IMR-90 (cell line): ENCODE measurements around the gene PIGW. TPM values are rescaled to one million over a fixed set of nuclear protein-coding genes. Genes with fewer than 3 reads are reported as not detected.

Source experiments
- ATAC-seq: fragments of 200-7000 bp; cut with Tn5 transposase; 2 replicates; pipeline ENCODE4 v1.9.1; 2020; ENCODE audit warnings: low read depth, mild to moderate bottlenecking, moderate library complexity
- BruUV-seq: library from RNA; stranded (reverse); fragments of 400-500 nt; replicated peaks from 2 replicates; lab custom pipeline; 2021; lab: Mats Ljungman, UMichigan
- CTCF ChIA-PET: fragments of 300-600 bp; formaldehyde crosslinking; extraction: SDS; loops from one replicate; lab custom pipeline; 2021; ENCODE audit warnings: antibody characterized with exemption; lab: Yijun Ruan, JAX
- POLR2A ChIA-PET: fragments of 300-600 bp; sonication (Branson Sonifier 250); formaldehyde crosslinking; loops from one replicate; lab custom pipeline; 2022; ENCODE audit warnings: antibody characterized with exemption; ENCODE audit not compliant: unreplicated experiment; lab: Charles Lee
- DNase-seq: peaks from one replicate; pipeline ENCODE4 v3.0.0; 2013
- H2AFZ ChIP-seq: replicated peaks from 2 replicates; pipeline ENCODE3; 2013; ENCODE audit warnings: low read length, mild to moderate bottlenecking; ENCODE audit not compliant: poor library complexity
- H2AK5ac ChIP-seq: 2 replicates; pipeline ENCODE4 v1.6.1; 2013; ENCODE audit warnings: low read depth, low read length, inconsistent platforms
- H2AK9ac ChIP-seq: replicated peaks from 2 replicates; pipeline ENCODE3; 2013; ENCODE audit warnings: mild to moderate bottlenecking, low read depth, low read length, moderate library complexity; ENCODE audit not compliant: poor library complexity
- H2BK120ac ChIP-seq: 2 replicates; pipeline ENCODE4 v1.6.1; 2013; ENCODE audit warnings: low read depth, low read length, inconsistent platforms
- H2BK15ac ChIP-seq: 3 replicates; pipeline ENCODE4 v1.6.1; 2013; ENCODE audit warnings: low read depth, low read length, inconsistent platforms
- H2BK20ac ChIP-seq: 2 replicates; pipeline ENCODE4 v1.6.1; 2013; ENCODE audit warnings: low read depth, mild to moderate bottlenecking, inconsistent platforms, low read length, moderate library complexity
- H2BK5ac ChIP-seq: 2 replicates; pipeline ENCODE4 v1.6.1; 2013; ENCODE audit warnings: mild to moderate bottlenecking, low read depth, low read length, inconsistent platforms; ENCODE audit not compliant: poor library complexity, severe bottlenecking
- H3K14ac ChIP-seq: replicated peaks from 2 replicates; pipeline ENCODE4 v1.6.1; 2013; ENCODE audit warnings: low read depth, low read length, inconsistent platforms
- H3K18ac ChIP-seq: 2 replicates; pipeline ENCODE4 v1.6.1; 2013; ENCODE audit warnings: low read depth, low read length, control low read depth
- H3K23ac ChIP-seq: 2 replicates; pipeline ENCODE4 v1.6.1; 2013; ENCODE audit warnings: low read depth, low read length, inconsistent platforms
- H3K27ac ChIP-seq: 2 replicates; pipeline ENCODE4 v1.5.1; 2013; ENCODE audit warnings: mild to moderate bottlenecking, control low read depth, low read length; ENCODE audit not compliant: insufficient read depth
- H3K27me3 ChIP-seq: 2 replicates; pipeline ENCODE4 v1.6.1; 2013; ENCODE audit warnings: low read length; ENCODE audit not compliant: control insufficient read depth, insufficient read depth
- H3K36me3 ChIP-seq: 2 replicates; pipeline ENCODE4 v1.6.1; 2013; ENCODE audit warnings: low read length, mixed read lengths; ENCODE audit not compliant: control insufficient read depth, insufficient read depth
- H3K4ac ChIP-seq: 2 replicates; pipeline ENCODE4 v1.6.1; 2013; ENCODE audit warnings: low read depth, low read length, inconsistent platforms
- H3K4me1 ChIP-seq: 2 replicates; pipeline ENCODE4 v1.6.1; 2013; ENCODE audit warnings: low read length, mixed read lengths; ENCODE audit not compliant: control insufficient read depth, insufficient read depth
- H3K4me2 ChIP-seq: 2 replicates; pipeline ENCODE4 v1.6.1; 2013; ENCODE audit warnings: low read depth, mild to moderate bottlenecking, control low read depth, low read length, moderate library complexity
- H3K4me3 ChIP-seq: 2 replicates; pipeline ENCODE4 v1.5.1; 2013; ENCODE audit warnings: low read depth, mild to moderate bottlenecking, control low read depth, low read length, moderate library complexity; ENCODE audit not compliant: insufficient read depth
- H3K56ac ChIP-seq: 2 replicates; pipeline ENCODE4 v1.6.1; 2013; ENCODE audit warnings: low read length, inconsistent platforms; ENCODE audit not compliant: insufficient read depth; ENCODE audit errors: extremely low read depth
- H3K79me1 ChIP-seq, 2 experiments: 2 replicates each; pipeline ENCODE4 v1.6.1; 2013; ENCODE audit warnings: low read length in 2 of 2, inconsistent platforms in 1 of 2, low read depth in 1 of 2
- H3K9ac ChIP-seq: 2 replicates; pipeline ENCODE4 v1.6.1; 2013; ENCODE audit warnings: low read depth, low read length, control low read depth
- H3K9me1 ChIP-seq: 2 replicates; pipeline ENCODE4 v1.6.1; 2013; ENCODE audit warnings: low read length, inconsistent platforms; ENCODE audit not compliant: insufficient read depth
- H3K9me3 ChIP-seq: 2 replicates; pipeline ENCODE4 v1.6.1; 2013; ENCODE audit warnings: low read length; ENCODE audit not compliant: control insufficient read depth, insufficient read depth
- H4K20me1 ChIP-seq: 2 replicates; pipeline ENCODE4 v1.6.1; 2013; ENCODE audit warnings: low read length, inconsistent platforms; ENCODE audit not compliant: insufficient read depth
- H4K5ac ChIP-seq: 2 replicates; pipeline ENCODE4 v1.6.1; 2013; ENCODE audit warnings: mild to moderate bottlenecking, low read depth, low read length, control low read depth
- H4K8ac ChIP-seq, 2 experiments: 2 replicates each; pipeline ENCODE4 v1.6.1; 2013; ENCODE audit warnings: low read depth in 2 of 2, low read length in 2 of 2, control low read depth in 1 of 2, inconsistent platforms in 1 of 2
- H4K91ac ChIP-seq: 2 replicates; pipeline ENCODE4 v1.6.1; 2013; ENCODE audit warnings: low read depth, low read length, inconsistent platforms; ENCODE audit not compliant: insufficient read depth
- BHLHE40 ChIP-seq: fragments of 150-350 bp; IDR thresholded peaks from 2 replicates; pipeline ENCODE4 v1.6.1; 2016; ENCODE audit warnings: mild to moderate bottlenecking, low read depth, low read length
- CEBPB ChIP-seq: IDR thresholded peaks from 2 replicates; pipeline ENCODE4 v1.6.1; 2012; ENCODE audit warnings: low read depth, low read length, improper control_type of control experiment
- CHD1 ChIP-seq: IDR thresholded peaks from 2 replicates; pipeline ENCODE4 v1.6.1; 2012; ENCODE audit warnings: low read depth, low read length, improper control_type of control experiment
- MXI1 ChIP-seq: IDR thresholded peaks from 2 replicates; pipeline ENCODE4 v1.6.1; 2012; ENCODE audit warnings: low read depth, mild to moderate bottlenecking, low read length, moderate library complexity, borderline replicate concordance
- POLR2A ChIP-seq: IDR thresholded peaks from 2 replicates; pipeline ENCODE4 v1.6.1; 2012; ENCODE audit warnings: mild to moderate bottlenecking, low read depth, low read length
- RCOR1 ChIP-seq: IDR thresholded peaks from 2 replicates; pipeline ENCODE4 v1.6.1; 2012; ENCODE audit warnings: mild to moderate bottlenecking, low read length, improper control_type of control experiment; ENCODE audit not compliant: insufficient replicate concordance
- RFX5 ChIP-seq: IDR thresholded peaks from 2 replicates; pipeline ENCODE4 v1.8.0; 2012; ENCODE audit warnings: low read depth, mild to moderate bottlenecking, low read length, moderate library complexity
- WGBS, 2 experiments: methylation state at CpG; one replicate each; pipeline versions ENCODE4 v1.1.5 to v1.1.7; 2013; ENCODE audit warnings: missing lambda C conversion rate in 2 of 2; ENCODE audit not compliant: insufficient read length in 1 of 2; ENCODE audit errors: extremely low coverage in 2 of 2; 5-methylcytosine and 5-hydroxymethylcytosine counted together
- dilution Hi-C: fragments of 300-500 bp; cut with HindIII; formaldehyde crosslinking; loops from one replicate; pipeline ENCODE4 v1.14.3; 2018; ENCODE audit warnings: low sequenced_read_pairs; ENCODE audit not compliant: unreplicated experiment
- in situ Hi-C: fragments of 300-500 bp; cut with MboI; formaldehyde crosslinking; loops from 3 replicates; pipeline ENCODE4 v1.14.3; 2019; ENCODE audit warnings: low sequenced_read_pairs, inconsistent platforms, mixed read lengths
- intact Hi-C: fragments of 100-400 bp; cut with micrococcal nuclease; formaldehyde crosslinking; loops from 2 replicates; pipeline ENCODE4 v1.10.0; 2022
- polyA plus RNA-seq, 3 experiments: library from polyadenylated mRNA; depleted of rRNA; stranded (reverse); fragments of >200 nt; gene quantifications; 2 replicates each; pipeline ENCODE4 v1.2.3, GENCODE V29; 2012; ENCODE audit warnings: low replicate concordance in 1 of 3
- total RNA-seq: library from RNA; depleted of rRNA; stranded (reverse); fragments of >200 nt; gene quantifications from 2 replicates; pipeline ENCODE4 v1.2.3, GENCODE V29; 2012
- TF ChIP-seq, protein P1 (sequence below): fragments of 150-350 bp; IDR thresholded peaks from 2 replicates; pipeline ENCODE4 v1.6.1; 2017; ENCODE audit warnings: mild to moderate bottlenecking, antibody characterized with exemption, low read length, low read depth

PIGW gene
- total and polyA plus RNA-seq, 2 of the 4 experiments (the other 2 are of a cell fraction) = 4.5 to 5.5 TPM

DNA sequence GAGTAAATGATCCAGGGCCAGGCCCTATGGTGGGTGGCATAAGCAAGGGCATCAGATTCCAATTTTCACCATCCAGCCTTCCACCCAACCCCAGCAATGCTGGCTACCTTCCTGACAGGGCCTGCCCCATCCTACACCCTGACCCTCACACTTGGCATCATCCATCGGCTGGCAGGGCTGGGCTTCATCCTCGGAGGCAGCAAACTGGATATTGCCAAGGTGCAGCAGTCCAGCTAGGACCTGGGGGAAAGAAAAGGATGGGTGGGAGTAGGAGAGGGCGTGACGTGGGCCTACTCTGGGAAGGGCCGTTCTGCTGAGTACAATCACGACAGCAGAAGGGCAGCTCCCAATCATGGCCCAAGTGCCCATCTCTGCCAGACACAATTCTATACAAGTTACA is 23.6 kb upstream of the PIGW start:
- Histone ChIP-seq H2BK20ac (no peak overlapping the region), H4K20me1 (no peaks in the 10 kb centered on the region), H2BK15ac (no peak overlapping the region), H2AFZ (no peak overlapping the region), H4K8ac (no peak overlapping the region), H3K27ac (no peak overlapping the region), H2AK9ac (peak overlapping the region; percentile 37), H3K18ac (no peak overlapping the region), H3K4me2 (no peak overlapping the region), H2AK5ac (no peak overlapping the region), H4K5ac (no peak overlapping the region), H4K91ac (no peak overlapping the region), H3K79me1 (no peaks in the 10 kb centered on the region), H3K56ac (no peak overlapping the region), H3K36me3 (peaks cover 43% of the 10 kb centered on the region), H3K4me3 (no peak overlapping the region), H3K9me1 (peaks cover 15% of the 10 kb centered on the region), H3K9me3 (no peaks in the 10 kb centered on the region), H2BK5ac (no peak overlapping the region), H3K14ac (no peak overlapping the region), H3K23ac (no peak overlapping the region), H3K4me1 (no peaks in the 10 kb centered on the region), H2BK120ac (no peak overlapping the region), H3K27me3 (no peaks in the 10 kb centered on the region), H3K4ac (no peak overlapping the region), H3K9ac (no peak overlapping the region)
- intact Hi-C loops (no loop called here), in situ Hi-C loops (no loop called here), dilution Hi-C loops (no loop called here)
- ChIA-PET POLR2A (no interaction called here), CTCF (no interaction called here)
- DNase-seq = no peak
- BruUV-seq = no TSS peak
- ATAC-seq = no peak
- WGBS, 2 experiments = 100% methylated on average over 2 of the region's 6 CpGs; no CpG with 5 or more reads in 1 of the 2 experiments
- TF ChIP-seq MXI1 = no peak
- TF ChIP-seq RCOR1 = no peak
- no peak for TF ChIP-seq POLR2A
- TF ChIP-seq CHD1 = no peak
- TF ChIP-seq CEBPB = no peak
- TF ChIP-seq RFX5 = no peak
- TF ChIP-seq, protein P1, sequence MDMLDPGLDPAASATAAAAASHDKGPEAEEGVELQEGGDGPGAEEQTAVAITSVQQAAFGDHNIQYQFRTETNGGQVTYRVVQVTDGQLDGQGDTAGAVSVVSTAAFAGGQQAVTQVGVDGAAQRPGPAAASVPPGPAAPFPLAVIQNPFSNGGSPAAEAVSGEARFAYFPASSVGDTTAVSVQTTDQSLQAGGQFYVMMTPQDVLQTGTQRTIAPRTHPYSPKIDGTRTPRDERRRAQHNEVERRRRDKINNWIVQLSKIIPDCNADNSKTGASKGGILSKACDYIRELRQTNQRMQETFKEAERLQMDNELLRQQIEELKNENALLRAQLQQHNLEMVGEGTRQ = no peak
- TF ChIP-seq BHLHE40 = no peak
